Measurements from ENCODE around the gene PEX5.

PEX5 gene

GRCh38 chr12:7189398-7190267 lies at the start of gene PEX5:
TSS of gene PEX5 (plus strand) at chr12:7189686. CDS start at chr12:7190378, 692 bp downstream.
- peak; percentile 89 for DNase-seq

GRCh38 chr12:7141351-7142005 lies 48.0 kb upstream of the PEX5 start:
- no peak for DNase-seq

GRCh38 chr12:7142056-7142644 lies 47.3 kb upstream of the PEX5 start:
- no peak for DNase-seq

- no peak for DNase-seq
These were observed 46.5 kb upstream of the PEX5 start for GRCh38 chr12:7142809-7143465.

GRCh38 chr12:7143564-7143963 lies 45.9 kb upstream of the PEX5 start:
- DNase-seq = no peak

GRCh38 chr12:7144414-7145120 lies 44.9 kb upstream of the PEX5 start:
- no peak for DNase-seq

GRCh38 chr12:7145671-7146070 lies 43.8 kb upstream of the PEX5 start:
- no peak for DNase-seq

- no peak for DNase-seq
These were observed 43.3 kb upstream of the PEX5 start for GRCh38 chr12:7146228-7146627.

- DNase-seq = no peak
These were observed 42.6 kb upstream of the PEX5 start for GRCh38 chr12:7146906-7147305.

- DNase-seq = no peak
These were observed 39.1 kb upstream of the PEX5 start for GRCh38 chr12:7150356-7150755.

- no peak for DNase-seq
These were observed 38.6 kb upstream of the PEX5 start for GRCh38 chr12:7150841-7151240.

GRCh38 chr12:7151532-7151931 lies 38.0 kb upstream of the PEX5 start:
- no peak for DNase-seq

GRCh38 chr12:7152818-7153217 lies 36.7 kb upstream of the PEX5 start:
- DNase-seq = no peak

- no peak for DNase-seq
These were observed 35.4 kb upstream of the PEX5 start for GRCh38 chr12:7154042-7154441.

GRCh38 chr12:7154901-7155470 lies 34.5 kb upstream of the PEX5 start:
- DNase-seq = no peak

- DNase-seq = peak; percentile 69
These were observed 33.9 kb upstream of the PEX5 start for GRCh38 chr12:7155471-7156034.

GRCh38 chr12:7156259-7157197 lies 33.0 kb upstream of the PEX5 start:
- DNase-seq = no peak

GRCh38 chr12:7157391-7157790 lies 32.1 kb upstream of the PEX5 start:
- DNase-seq = no peak

GRCh38 chr12:7158781-7159609 lies 30.5 kb upstream of the PEX5 start:
- no peak for DNase-seq

GRCh38 chr12:7160183-7160582 lies 29.3 kb upstream of the PEX5 start:
- no peak for DNase-seq
